Spleen (tissue), 11 donors: ENCODE measurements around the gene SLC26A2. TPM values are rescaled to one million over a fixed set of nuclear protein-coding genes. Genes with fewer than 3 reads are reported as not detected.

ENCODE experiments used
- DNase-seq: peaks from one replicate; pipeline ENCODE4 v3.0.0-alpha.2; 2020
- H3K27ac ChIP-seq, 8 donors: fragments of 200-600 bp; sonication (generic) in 7 of 8; 1 replicate in 4 of 8; 2 replicates in 4 of 8; pipeline versions ENCODE4 v1.5.0 to v1.8.0; 2016 to 2021; ENCODE audit warnings: inconsistent platforms in 4 of 8, mild to moderate bottlenecking in 4 of 8, moderate library complexity in 1 of 8
- H3K27me3 ChIP-seq, 7 donors: fragments of 200-600 bp; sonication (generic) in 6 of 7; replicated peaks in 1 of 7; 1 replicate in 4 of 7; 2 replicates in 3 of 7; pipeline versions ENCODE4 v1.5.0 to v1.8.0; 2016 to 2021; ENCODE audit warnings: inconsistent platforms in 3 of 7, mild to moderate bottlenecking in 1 of 7
- H3K36me3 ChIP-seq, 6 donors: fragments of 200-600 bp; sonication (generic) in 5 of 6; 1 replicate in 4 of 6; 2 replicates in 2 of 6; pipeline versions ENCODE4 v1.5.0 to v1.8.0; 2016 to 2021; ENCODE audit warnings: inconsistent platforms in 2 of 6
- H3K4me1 ChIP-seq, 6 donors: fragments of 200-600 bp; sonication (generic) in 5 of 6; 1 replicate in 3 of 6; 2 replicates in 3 of 6; pipeline versions ENCODE4 v1.5.0 to v1.8.0; 2016 to 2021; ENCODE audit warnings: inconsistent platforms in 3 of 6
- H3K4me3 ChIP-seq, 8 donors: fragments of 200-600 bp; sonication (generic) in 7 of 8; 1 replicate in 4 of 8; 2 replicates in 4 of 8; pipeline versions ENCODE4 v1.5.0 to v1.8.0; 2016 to 2021; ENCODE audit warnings: inconsistent platforms in 4 of 8, mild to moderate bottlenecking in 4 of 8, moderate library complexity in 2 of 8
- H3K9me3 ChIP-seq, 8 donors: fragments of 200-600 bp; sonication (generic) in 7 of 8; 1 replicate in 4 of 8; 2 replicates in 4 of 8; pipeline versions ENCODE4 v1.5.0 to v1.8.0; 2016 to 2021; ENCODE audit warnings: inconsistent platforms in 4 of 8
- CTCF ChIP-seq, 11 experiments: fragments of 200-600 bp in 7 of 11; fragments of 450-650 bp in 4 of 11; sonication (generic) in 4 of 11; IDR thresholded peaks in 8 of 11; conservative IDR thresholded peaks in 3 of 11; 1 replicate in 7 of 11; 2 replicates in 4 of 11; pipeline versions ENCODE4 v1.4.0 to v1.8.0; 2016 to 2021; ENCODE audit warnings: antibody characterized with exemption in 11 of 11, inconsistent platforms in 4 of 11, mild to moderate bottlenecking in 1 of 11
- POLR2A ChIP-seq, 3 donors: fragments of 450-650 bp; IDR thresholded peaks; one replicate each; pipeline ENCODE4 v1.5.1; 2017; ENCODE audit warnings: antibody characterized with exemption in 3 of 3, mild to moderate bottlenecking in 1 of 3
- POLR2AphosphoS5 ChIP-seq, 3 donors: sonication (generic); formaldehyde crosslinking; IDR thresholded peaks; one replicate each; pipeline ENCODE4 v1.5.1; 2017; ENCODE audit warnings: antibody characterized with exemption in 3 of 3
- WGBS, 5 donors: extraction: QIAGEN DNeasy Blood & Tissue Kit in 3 of 5; methylation state at CpG; one replicate each; pipeline versions ENCODE4 v1.1.5 to v1.1.7; 2013 to 2018; 5-methylcytosine and 5-hydroxymethylcytosine counted together
- intact Hi-C: fragments of 100-400 bp; cut with DNase I; formaldehyde crosslinking; loops from one replicate; pipeline ENCODE4 v1.15.0; 2023; ENCODE audit warnings: low total_unique reads
- polyA plus RNA-seq, 3 donors: library from polyadenylated mRNA; stranded (reverse); fragments of 200-250 nt; gene quantifications; one replicate each; pipeline ENCODE4 v1.2.1, GENCODE V29; 2013
- total RNA-seq, 7 donors: library from RNA; depleted of rRNA in 3 of 7; stranded (reverse); fragments of >200 nt in 3 of 7; fragmentation: NEBNext Ultra II Directional in 4 of 7; extraction: Animal tissue kit (Norgen Biotek cat#: 25700) in 4 of 7; gene quantifications; one replicate each; pipeline versions ENCODE4 v1.1.0 to v1.2.1, GENCODE V29; 2016 to 2021
- donor health status: healthy with polysubstance abuse.
- donor health status: DM: no; HTN: no; CAD: no; lungs with moderate emphysema.
- donor health status: DM: no; HTN: no; CAD: no.
- donor health status: Bipolar disorder and iron deficiency.
- donor health status: healthy.
- donor health status: DM: no; HTN: no; CAD: no.
- donor health status: DM: yes; HTN: yes; CAD: no.

SLC26A2 gene
- total and polyA plus RNA-seq, 10 donors = 1.9 to 14.8 (median 10.1) TPM

- Histone ChIP-seq H3K4me1 (peaks cover 0 to 6% (median 0%) of the 10 kb centered on the region in 6 donors), H3K27me3 (no peaks in the 10 kb centered on the region), H3K27ac (no peak overlapping the region), H3K4me3 (no peak overlapping the region), H3K9me3 (no peaks in the 10 kb centered on the region), H3K36me3 (no peaks in the 10 kb centered on the region)
- TF ChIP-seq POLR2A (IDR thresholded peaks at IDR 0.05) (no peak), POLR2AphosphoS5 (IDR thresholded peaks at IDR 0.05) (no peak), CTCF (IDR thresholded peaks at IDR 0.05 in 8 of 11, conservative IDR thresholded peaks at IDR 0.05 in 3 of 11) (no peak)
- intact Hi-C loops = no loop called here
- WGBS, 5 donors = 68 to 85% (median 74%) methylated on average over 7 of the region's 7 CpGs
- no peak for DNase-seq
Observed at GRCh38 chr5:149913436-149914419, 46.8 kb upstream of the SLC26A2 start.

DNA sequence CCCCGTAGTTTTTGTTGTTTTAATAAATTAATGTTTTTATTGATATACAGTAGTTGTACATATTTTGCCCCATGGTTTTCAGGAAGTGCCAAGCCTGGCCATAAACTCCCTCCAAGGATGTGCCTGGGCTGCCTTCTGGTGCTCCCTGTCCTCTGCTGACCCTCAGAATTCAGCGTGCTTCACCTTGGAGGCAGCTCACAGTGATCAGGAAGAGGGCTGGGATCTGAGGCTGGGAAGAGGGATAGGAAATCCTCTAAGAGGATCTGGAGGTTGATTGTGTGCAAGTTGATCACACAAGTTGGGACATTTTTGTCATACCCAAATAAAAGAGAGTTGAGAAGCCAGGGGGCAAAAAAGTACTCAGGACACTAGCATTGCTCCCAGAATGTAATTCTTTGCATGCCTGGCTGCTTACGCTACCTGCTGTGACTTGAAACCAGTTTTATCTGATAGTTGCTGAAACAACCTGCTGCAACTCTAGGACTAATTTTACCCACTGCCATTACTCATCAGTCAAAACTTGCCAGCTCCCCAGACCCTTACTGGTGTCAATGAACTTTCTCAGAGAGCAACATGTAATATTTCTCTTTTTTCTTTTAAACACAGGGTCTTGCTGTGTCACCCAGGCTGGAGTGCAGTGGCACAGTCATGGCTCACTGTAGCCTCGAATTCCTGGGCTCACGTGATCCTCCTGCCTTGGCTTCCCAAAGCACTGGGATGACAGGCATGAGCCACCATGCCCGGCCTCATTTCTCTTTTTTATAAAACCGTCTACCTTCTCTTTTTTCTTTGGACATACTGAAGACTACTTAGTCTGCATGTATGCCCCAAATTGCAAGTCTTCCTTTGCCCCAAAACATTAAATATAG is 44.9 kb upstream of the SLC26A2 start:
- Histone ChIP-seq H3K36me3 (no peaks in the 10 kb centered on the region), H3K4me1 (peaks cover 0 to 6% (median 0%) of the 10 kb centered on the region in 6 donors), H3K27ac (no peak overlapping the region), H3K4me3 (no peak overlapping the region), H3K27me3 (no peaks in the 10 kb centered on the region), H3K9me3 (no peaks in the 10 kb centered on the region)
- TF ChIP-seq CTCF (IDR thresholded peaks at IDR 0.05 in 8 of 11, conservative IDR thresholded peaks at IDR 0.05 in 3 of 11) = no peak
- TF ChIP-seq POLR2AphosphoS5 (IDR thresholded peaks at IDR 0.05) = no peak
- no peak for TF ChIP-seq POLR2A (IDR thresholded peaks at IDR 0.05)
- WGBS, 5 donors = 77 to 92% (median 85%) methylated on average over 7 of the region's 7 CpGs
- DNase-seq = no peak
- intact Hi-C loops = no loop called here

GRCh38 chr5:149916334-149917072 is 44.1 kb upstream of the SLC26A2 start:
- Histone ChIP-seq H3K27me3 (no peaks in the 10 kb centered on the region), H3K4me3 (no peak overlapping the region), H3K4me1 (peaks cover 0 to 6% (median 0%) of the 10 kb centered on the region in 6 donors), H3K27ac (no peak overlapping the region), H3K9me3 (no peaks in the 10 kb centered on the region), H3K36me3 (no peaks in the 10 kb centered on the region)
- intact Hi-C loops = no loop called here
- no peak for TF ChIP-seq CTCF (IDR thresholded peaks at IDR 0.05 in 8 of 11, conservative IDR thresholded peaks at IDR 0.05 in 3 of 11)
- no peak for TF ChIP-seq POLR2AphosphoS5 (IDR thresholded peaks at IDR 0.05)
- no peak for TF ChIP-seq POLR2A (IDR thresholded peaks at IDR 0.05)
- WGBS, 5 donors = 89 to 93% (median 91%) methylated on average over 7 of the region's 7 CpGs
- DNase-seq = no peak
